CD4-positive, alpha-beta T cell treated with Interleukin-2 at 100 ng/mL for 4 hours (primary cell): ENCODE results near the gene ANGPTL4.
A peak's percentile ranks its signal among the peaks of the same experiment; 100 is the strongest.
"Not testable (repeated sequence)": the region's sequence is repeated elsewhere in the genome, so short reads cannot be mapped to it uniquely, and the experiment has no call there.

Experiments
- DNase-seq: peaks from one replicate; pipeline ENCODE4 v3.0.0-alpha.2; 2020; ENCODE audit warnings: low spot score

The ANGPTL4 gene, protein sequence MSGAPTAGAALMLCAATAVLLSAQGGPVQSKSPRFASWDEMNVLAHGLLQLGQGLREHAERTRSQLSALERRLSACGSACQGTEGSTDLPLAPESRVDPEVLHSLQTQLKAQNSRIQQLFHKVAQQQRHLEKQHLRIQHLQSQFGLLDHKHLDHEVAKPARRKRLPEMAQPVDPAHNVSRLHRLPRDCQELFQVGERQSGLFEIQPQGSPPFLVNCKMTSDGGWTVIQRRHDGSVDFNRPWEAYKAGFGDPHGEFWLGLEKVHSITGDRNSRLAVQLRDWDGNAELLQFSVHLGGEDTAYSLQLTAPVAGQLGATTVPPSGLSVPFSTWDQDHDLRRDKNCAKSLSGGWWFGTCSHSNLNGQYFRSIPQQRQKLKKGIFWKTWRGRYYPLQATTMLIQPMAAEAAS

DNA sequence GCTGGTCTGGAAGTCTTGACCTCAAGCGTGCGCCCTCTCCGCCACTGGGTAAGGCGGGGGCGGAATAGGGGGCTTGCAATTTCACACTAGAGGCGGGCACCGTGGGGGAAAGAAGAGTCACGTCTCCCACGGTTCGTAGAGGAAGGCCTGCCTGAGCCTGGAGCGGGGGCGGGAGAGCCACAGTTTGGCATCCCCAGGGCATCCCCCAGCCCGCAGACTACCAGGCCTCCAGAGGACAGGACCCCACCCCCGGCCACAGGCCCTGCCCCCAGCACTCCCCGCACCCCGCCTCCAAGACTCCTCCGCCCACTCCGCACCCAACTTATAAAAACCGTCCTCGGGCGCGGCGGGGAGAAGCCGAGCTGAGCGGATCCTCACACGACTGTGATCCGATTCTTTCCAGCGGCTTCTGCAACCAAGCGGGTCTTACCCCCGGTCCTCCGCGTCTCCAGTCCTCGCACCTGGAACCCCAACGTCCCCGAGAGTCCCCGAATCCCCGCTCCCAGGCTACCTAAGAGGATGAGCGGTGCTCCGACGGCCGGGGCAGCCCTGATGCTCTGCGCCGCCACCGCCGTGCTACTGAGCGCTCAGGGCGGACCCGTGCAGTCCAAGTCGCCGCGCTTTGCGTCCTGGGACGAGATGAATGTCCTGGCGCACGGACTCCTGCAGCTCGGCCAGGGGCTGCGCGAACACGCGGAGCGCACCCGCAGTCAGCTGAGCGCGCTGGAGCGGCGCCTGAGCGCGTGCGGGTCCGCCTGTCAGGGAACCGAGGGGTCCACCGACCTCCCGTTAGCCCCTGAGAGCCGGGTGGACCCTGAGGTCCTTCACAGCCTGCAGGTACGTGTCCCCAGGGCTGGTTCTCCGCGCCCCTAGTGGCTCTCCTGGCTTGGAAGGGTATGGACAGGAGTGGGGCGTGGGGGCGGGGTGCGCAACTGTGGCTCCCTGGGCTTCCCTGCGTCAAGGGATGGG is at the start of gene ANGPTL4:
ANGPTL4 (plus strand) TSS at position 353 of the 969 bp plus-strand sequence; CDS start at position 520, 167 bp downstream.
- peak; percentile 27 for DNase-seq

DNA sequence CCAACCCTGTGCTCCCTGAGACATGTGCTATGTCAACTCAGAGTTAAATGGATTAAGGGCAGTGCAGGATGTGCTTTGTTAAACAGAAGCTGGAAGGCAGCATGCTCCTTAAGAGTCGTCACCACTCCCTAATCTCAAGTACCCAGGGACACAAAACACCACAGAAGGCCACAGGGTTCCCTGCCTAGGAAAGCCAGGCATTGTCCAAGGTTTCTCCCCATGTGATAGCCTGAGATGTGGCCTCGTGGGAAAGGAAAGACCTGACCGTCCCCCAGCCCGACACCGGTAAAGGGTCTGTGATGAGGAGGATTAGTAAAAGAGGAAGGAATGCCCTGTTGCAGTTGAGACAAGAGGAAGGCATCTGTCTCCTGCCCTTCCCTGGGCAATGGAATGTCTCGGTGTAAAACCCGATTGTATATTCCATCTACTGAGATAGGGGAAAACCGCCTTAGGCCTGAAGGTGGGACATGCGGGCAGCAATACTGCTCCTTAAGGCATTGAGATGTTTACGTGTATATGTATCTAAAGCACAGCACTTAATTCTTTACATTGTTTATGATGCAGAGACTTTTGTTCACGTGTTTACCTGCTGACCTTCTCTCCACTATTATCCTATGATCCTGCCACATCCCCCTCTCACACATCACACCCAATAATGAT is 48.8 kb upstream of the ANGPTL4 start:
- not testable (repeated sequence) for DNase-seq

DNA sequence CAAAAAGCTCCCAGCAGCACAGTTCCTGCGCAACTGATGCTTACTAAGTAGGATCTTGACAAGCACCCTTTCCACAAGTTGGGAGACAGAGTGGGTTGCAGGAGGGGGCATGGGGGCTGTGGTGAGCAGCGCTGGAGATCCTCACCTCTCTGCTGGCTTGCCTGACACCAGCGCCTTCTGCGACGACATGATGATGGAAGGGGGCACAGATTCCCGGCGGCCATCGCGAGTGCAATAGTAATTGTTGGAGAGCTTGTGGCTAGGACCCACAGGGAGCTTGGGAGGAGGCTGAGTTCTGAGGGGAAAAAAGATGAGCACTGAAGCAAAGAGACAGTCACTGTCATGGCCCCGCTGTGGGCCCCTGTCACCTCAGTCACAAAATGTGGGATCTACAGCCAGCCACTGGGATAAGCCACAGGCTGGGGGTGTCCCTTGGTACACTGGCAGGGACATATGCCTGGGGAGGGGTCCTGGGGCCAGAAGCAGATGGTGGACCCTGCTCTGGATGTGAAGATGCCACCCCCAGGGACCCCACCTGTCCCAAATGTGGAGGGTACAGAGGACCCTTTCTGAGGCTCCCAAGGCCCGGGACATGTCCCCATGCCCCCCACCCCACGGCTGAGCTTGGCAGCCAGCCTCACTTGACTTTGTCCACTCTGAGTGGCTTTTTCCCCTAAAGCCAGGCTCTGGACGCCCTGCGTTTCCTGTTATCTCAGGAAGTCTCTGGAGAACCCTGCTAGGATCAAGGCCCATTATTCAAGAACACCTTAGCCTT is 47.4 kb upstream of the ANGPTL4 start:
- no peak for DNase-seq

DNA sequence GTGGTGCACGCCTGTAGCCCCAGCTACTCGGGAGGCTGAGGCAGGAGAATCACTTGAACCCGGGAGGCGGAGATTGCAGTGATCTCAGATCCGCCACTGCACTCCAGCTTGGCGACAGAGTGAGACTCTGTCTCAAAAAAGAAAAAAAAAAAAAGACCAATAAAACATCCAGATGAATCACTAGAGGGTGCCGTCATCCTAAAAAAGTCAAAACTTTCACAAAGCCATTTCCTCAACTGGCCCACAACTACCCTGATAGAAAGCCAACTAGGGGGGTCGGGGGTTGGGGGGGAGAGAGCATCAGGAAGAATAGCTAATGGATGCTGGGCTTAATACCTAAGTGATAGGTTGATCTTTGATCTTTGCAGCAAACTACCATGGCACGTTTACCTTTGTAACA is 45.1 kb upstream of the ANGPTL4 start:
- DNase-seq, result not testable (repeated sequence)

DNA sequence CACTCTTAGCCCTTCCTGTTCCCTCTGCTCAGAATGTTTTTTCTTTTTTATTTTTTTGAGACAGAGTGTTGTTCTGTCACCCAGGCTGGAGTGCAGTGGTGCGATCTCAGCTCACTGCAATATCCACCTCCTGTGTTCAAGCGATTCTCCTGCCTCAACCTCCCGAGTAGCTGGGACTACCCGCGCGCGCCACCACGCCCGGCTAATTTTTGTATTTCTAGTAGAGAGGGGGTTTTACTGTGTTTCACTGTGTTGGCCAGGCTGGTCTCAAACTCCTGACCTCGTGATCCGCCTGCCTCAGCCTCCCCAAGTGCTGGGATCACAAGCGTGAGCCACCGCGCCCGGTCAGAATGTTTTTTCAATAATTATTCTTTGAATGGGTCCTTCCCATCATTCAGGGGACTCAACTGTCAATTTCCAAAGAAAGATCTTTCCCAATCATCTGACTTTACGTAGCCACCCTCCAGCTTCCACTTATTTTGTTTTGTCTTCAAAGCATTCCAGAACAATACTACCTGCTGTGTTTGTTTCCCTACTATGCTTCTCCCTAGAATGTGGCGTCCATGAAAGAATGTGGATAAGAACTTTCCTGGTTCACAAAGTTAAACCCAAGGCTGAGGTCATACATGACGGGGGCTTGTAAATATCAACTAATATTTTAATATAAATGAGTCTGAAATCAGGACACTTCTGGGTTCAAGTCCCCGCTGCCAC is 44.0 kb upstream of the ANGPTL4 start:
- no peak for DNase-seq

DNA sequence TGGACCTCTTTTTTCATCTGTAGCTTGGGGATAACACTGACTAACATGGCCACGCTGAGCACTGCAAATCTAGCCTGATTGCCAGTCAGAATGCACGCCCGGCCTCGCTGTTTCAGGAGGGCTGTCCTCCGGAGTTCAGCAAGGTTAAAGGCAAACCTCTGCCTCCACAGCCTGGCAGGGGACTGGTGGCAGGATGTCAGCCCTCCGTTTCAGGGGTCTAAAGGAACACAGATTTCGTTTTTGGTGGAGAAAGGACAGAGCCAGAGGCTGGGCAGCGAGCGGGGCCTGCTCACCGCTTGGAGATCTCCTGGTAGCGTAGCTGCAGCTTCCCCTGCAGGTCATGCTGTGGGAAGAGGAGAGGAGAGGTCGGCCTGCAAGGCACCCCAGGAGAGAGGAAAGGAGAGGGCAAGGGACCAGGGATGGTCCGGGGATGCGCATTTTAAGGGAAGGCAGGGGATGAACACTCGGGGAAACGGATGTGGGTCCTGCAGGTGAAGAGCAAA is 43.3 kb upstream of the ANGPTL4 start:
- no peak for DNase-seq

DNA sequence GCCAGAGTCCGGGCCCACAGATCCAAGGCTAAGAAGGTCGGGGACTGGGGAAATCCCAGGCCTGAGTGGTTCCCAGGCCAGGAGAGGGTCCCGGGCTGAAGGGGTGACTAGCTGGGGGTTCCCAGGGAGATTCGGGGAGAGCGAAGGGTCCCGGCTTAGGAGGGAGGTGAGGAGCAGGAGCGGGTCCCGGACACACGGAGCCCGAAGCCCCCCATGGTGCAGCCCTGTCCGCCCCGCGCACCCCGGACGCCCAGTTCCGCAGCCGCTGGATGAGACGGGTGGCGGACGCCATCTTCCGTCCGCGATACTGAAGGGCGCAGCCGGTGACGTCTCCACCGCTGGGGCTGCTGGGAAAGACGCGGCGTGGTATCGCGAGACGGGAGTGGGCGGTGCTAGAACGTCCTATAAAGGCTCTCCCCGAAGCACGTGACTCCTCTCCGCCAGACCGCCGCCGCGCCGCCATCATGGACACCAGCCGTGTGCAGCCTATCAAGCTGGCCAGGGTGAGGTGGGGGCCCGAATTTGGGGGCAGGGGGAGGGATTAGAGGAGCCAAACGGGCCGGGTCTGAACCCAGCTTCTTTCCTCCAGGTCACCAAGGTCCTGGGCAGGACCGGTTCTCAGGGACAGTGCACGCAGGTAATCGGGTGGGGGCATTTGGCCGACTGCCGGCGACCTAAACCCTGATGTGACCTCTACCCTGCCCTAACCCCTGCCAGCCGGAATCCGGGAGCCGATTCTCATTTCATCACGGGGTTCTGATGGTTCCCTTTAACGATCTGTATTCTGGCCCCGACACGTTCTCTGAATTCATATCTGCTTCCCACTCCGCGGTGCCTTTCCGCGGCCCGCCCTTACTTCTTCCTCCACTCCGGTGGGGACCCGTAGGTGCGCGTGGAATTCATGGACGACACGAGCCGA is 42.6 kb upstream of the ANGPTL4 start, which contains the start of the genes NDUFA7 and RPS28:
NDUFA7 (minus strand) TSS at position 309 of the 919 bp plus-strand sequence; CDS start at position 292, 17 bp downstream.
RPS28 (plus strand) TSS at position 430 of the 919 bp plus-strand sequence; CDS start at position 465, 35 bp downstream.
- DNase-seq, result peak; percentile 98

DNA sequence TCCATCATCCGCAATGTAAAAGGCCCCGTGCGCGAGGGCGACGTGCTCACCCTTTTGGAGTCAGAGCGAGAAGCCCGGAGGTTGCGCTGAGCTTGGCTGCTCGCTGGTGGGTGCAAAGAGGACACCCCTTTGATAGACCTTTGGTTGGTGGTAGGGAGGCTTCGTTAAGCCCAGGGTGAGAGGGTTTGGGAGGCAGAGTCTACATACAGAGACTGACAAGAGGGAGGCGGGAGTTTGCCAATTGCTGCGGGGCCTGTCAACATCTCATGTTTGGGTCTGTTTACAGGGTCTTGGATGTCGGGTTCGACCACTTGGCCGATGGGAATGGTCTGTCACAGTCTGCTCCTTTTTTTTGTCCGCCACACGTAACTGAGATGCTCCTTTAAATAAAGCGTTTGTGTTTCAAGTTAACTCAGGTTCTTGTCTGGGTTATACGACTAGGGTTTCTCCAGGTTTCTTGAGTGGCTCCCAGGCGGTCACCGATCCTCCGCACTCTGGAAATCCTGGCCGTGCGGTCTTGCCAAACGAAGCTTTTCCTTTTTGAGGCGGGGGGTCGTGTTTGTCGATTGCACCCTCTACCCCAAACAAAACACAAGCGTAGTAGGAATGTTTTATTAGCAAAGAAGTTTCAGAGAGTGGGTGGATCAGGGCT is 41.8 kb upstream of the ANGPTL4 start:
- no peak for DNase-seq

DNA sequence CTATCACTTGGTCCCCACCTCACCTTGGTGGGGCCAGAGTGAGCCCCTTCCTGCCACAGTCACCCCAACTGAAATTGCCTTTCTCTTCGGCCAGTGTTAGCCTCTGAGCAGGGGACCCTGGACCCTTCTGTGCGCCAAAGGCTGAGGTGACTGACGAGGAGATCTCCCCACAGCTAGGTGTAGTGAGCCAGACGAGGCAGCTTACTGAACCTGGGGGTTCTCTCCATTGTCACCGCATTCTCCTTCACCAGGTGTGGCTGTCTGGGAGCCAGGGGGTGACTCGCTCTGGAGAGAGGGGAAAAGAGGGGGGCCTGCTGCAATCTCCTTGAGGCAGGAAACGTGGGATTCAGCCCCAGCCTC is 41.3 kb upstream of the ANGPTL4 start:
- DNase-seq, result no peak

DNA sequence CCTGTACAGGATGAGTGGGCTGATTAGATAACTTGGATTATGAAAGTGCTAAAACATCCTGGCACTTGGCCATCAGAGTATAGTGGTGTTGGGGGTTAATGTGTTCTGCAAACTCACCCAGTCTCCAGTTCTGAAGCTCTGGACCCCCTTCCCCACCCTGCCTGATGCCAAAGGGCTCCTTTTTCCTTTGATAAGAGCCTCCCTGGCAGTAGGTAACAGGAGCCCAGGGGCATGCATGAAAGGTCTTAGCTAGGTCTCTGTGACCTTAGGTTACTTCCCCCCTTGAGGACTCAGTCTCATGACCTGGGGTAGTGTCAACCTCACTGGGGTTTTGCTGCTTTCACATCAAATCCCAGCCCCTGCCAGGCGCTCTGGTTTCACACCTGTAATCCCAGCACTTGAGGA is 40.2 kb upstream of the ANGPTL4 start:
- DNase-seq, result no peak

DNA sequence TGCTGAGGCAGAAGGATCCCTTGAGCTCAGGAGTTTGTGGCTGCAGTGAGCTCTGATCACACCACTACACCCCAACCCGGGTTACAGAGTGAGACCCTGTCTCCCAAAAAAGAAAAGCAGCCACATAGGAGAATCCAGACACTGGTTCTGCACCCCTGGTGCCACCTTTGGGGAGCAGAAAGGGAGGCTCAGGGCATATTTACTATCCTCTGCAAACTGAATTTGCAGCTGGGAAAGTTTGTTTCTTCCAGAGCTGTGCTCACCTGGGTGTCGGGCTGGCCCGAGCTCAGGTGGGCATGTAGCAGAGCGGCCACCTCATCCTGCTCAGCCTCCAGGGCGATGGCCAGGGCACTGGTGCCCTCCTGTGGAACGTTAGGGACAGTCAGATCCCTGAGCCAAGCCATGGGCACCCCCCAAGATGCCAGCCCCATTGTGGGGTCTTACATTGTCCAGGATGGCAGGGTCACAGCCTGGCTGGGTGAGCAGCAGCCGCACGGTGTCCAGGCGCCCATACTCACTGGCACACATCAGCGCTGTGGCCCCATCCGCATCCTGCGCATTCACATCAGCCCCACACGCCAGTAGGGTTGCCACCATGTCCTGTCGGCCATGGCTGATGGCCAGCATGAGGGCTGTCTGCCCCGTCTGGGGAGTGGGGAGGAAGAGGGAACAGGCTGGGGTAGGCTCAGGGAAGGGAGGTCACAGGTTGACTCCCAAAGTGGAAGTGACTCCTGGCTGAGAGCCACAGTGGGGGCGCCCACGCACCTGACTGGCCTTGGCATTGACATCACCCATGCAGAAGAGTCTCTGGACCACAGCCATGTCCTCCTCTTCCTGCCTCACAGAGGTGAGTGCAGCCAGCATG is 39.5 kb upstream of the ANGPTL4 start:
- no peak for DNase-seq

DNA sequence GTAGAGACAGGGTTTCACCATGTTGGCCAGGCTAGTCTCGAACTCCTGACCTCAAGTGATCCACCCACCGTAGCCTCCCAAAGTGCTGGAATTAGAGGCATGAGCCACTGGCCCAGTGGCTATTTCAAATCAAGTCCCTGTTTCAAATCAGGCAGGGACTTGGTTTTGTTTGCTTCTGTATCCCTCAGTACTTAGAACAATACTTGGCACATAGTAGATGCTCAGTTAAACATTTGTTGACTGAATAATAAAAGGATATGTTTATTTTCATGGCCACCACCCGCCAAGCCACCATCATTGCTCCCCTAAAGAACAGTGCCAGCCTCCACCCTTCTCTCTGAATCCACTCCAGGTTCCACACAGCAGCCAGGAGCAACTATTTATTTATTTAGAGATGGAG is 38.5 kb upstream of the ANGPTL4 start:
- no peak for DNase-seq

DNA sequence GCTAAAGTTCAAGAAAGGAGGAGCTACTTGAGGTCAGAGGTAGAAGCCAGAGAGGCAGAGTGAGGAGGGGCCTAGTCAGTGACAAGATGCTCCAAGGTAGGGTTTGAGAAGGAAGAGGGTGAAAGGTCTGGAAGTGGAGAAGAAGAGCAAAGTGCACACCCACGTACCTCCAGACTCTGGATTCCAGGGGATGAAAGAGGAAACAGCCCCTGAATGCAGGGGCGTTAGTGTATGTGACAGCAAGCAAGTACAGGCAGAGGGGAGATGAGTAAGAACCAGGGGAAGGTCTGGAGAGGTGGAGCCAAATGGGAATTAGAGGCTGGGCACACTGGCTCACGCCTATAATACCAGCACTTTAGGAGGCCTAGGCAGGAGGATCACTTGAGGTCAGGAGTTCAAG is 34.0 kb upstream of the ANGPTL4 start:
- no peak for DNase-seq

DNA sequence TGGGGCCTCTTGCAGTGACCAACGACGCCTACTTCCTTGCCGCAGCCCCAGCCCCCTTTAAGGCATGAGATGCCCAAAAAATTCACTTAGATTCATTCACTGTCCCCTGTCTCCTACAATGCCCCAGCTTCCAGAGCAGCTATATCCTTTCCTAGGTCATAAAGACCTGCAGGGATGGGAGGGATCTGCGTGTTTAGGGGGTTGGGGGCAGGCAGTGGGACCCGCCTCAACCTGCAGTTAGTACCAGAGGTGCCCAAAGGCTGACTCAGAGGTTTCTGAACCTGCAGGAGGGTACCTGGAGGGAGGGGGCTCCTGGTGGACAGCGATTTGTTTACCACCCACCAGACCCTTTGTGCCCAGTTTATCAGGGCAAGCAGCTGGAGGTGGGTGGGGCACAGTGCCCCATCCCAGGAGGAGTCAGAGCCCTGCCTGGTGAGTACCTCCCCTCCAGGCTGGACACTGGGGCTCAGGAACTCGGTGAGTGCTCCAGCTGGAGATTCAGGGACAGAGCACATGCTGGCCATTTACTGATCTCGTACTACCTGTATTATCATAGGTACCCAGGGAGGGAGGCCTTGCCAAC is 32.6 kb upstream of the ANGPTL4 start:
- no peak for DNase-seq

DNA sequence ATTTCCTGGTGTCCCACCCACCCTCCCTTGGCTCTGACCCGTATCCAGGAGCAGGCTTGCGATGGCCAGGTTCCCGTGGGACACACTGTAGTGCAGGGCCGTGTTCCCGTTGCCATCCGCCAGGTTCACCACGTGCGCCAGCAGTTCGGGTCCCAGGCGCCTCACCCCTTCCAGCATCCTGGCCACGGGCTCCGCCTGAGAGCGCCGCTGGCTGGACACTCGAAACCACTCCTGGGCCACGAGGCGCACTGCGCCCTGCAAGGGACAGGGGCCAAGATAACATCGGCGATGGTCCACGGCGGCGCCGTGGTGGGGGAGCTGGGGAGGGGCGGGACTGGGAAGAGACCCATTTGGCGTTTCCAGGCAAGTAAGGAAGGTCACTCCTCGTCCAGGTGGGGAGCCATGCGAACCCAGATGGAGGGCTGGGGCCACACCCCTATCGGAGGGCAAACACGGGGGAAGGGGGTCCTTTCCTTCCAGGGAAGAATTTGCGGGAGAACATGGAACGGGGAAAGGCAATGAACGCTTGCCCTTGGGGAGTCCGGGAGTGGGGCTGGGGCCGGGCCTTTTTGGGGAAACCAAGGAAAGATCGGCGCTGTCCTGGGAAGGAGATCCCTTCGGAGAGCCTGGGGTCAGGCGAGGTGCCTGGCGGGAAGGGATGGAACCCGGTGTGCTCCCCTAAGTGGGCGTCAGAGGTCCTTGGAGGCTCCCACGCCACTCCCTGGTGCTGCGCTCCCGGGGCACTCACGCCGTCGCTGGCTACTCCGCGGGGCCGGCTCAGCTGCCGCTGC is 30.8 kb upstream of the ANGPTL4 start:
- no peak for DNase-seq

DNA sequence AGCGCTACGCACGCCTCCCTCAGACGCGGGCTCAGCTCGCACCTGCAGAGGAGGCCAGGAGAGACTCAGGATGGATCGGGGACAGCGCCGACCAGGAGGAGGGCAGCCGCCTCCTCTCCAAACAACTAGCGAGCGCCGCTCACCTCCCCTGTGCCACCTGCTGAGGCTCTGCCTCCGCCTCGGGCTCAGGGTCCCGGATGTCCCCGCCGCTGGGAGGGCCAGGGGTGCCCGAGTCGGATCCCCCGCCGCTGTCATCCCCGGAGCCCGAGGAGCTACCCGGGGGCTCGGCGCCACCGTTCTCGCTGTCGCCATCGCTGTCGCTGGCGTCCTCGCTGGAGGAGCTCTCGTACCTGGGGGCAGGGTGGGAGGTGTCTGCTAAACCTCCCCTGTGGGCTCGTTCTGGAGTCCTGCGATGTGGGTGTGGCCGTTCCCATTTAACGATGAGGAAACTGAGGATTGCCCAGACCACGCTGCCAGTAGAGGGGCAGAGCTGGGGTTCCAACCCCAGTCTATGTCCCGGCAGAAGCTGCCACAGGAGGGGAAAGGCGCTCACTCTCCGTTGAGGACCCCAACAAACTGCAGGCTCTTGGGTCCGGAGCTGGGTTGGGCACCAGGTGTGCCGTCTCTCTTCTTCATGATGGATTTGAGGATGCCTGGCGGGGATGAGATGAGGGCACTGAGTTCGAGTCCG is 30.0 kb upstream of the ANGPTL4 start:
- DNase-seq, result no peak
